HS-5 (cell line): ENCODE data around the gene IL1R2.

Experiments used
- DNase-seq: peaks from one replicate; pipeline ENCODE4 v3.0.0-alpha.2; 2012; ENCODE audit warnings: low read depth

IL1R2 gene

DNA sequence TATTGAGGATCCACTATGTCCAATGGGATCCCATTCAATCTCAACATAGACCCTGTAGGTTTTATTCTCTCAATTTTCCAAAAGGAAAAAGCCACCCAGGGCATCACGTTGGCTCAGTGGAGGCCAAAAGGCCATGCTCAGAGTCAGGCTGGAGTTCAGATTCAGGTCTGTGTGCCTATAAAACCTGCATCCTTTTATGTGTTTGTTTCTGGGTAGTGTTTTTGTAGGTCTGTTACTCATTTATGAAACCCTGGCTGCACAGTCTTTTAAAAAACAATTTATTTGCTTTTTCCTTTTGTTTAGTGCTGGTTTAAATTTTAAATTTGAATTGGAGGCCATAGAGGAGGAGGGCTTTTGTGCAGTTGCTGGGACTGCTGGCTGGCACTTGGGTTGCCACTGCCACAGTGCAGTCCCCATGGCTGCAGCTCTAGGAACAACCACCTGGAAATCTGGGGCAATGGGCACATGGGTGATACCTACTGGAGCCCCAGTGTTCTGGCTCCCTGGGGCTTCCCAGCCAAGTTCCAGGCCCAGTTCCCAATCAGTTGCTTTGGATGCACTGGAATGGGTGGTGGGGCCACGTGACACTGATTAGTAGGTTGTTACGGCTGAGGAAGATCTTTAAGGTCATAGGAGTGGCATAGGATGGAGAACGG, 31.3 kb downstream of the IL1R2 start:
- DNase-seq, result no peak

DNA sequence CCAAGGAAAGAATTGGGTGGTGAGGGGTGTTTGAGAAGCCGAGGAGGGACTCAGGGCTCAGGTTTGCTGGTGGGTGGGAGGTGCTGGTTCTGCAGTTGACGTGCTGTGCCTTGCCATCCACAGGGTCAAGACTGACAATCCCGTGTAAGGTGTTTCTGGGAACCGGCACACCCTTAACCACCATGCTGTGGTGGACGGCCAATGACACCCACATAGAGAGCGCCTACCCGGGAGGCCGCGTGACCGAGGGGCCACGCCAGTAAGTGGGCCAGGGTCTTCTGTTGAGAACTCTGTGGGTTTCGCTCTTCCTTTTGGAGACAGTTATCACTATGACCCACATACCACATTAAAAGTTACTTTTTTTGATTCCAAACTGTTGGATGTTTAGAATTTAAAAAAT, 32.6 kb downstream of the IL1R2 start:
- DNase-seq, result no peak

DNA sequence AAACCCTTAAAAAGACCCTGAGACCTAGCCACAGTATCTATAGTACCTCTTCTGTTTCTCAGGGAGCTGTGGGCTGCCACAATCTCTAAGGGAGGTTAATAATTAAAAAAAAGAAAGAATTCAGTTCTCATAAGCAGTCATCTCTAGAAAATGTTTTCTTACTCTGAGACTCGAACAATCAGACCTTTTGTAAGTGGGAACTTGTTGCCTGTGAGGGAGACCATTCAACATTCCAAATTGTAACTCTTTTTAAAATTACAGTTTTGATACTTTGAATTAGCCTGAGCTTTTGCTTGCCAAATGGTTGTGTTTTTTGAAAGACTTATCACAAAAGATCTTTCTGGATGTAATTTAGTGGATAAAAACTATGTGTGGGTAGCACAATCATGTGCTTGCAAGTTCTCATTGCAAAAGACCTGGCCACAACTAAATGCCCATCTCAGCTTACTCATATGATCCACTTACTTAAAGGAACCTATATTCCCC, 33.3 kb downstream of the IL1R2 start:
- DNase-seq, result no peak

DNA sequence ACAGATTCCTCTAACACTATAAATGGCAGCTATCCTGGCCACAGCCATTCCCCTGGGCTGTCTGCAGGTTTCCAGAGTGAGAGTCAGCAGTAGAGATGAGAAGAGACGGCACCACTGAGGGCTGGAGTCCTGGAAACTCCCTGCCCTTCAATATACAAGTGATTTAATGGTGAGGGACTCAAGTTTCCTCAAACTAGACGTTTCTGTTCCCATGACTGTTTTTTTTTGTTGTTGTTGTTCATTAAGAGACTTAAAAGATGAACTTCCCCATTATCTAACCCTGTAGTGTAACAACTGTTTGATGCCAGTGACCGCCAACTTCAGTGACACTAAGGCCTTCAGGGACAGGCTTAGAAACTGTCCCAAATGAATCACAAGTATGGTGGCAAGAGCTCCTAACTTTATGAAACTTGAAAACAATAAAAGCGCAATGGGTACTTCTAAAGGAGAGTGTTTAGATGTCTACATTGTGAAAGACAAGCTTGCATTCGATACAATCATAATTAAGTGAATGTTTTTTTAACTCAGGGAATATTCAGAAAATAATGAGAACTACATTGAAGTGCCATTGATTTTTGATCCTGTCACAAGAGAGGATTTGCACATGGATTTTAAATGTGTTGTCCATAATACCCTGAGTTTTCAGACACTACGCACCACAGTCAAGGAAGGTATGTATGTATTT, 34.0 kb downstream of the IL1R2 start:
- no peak for DNase-seq

DNA sequence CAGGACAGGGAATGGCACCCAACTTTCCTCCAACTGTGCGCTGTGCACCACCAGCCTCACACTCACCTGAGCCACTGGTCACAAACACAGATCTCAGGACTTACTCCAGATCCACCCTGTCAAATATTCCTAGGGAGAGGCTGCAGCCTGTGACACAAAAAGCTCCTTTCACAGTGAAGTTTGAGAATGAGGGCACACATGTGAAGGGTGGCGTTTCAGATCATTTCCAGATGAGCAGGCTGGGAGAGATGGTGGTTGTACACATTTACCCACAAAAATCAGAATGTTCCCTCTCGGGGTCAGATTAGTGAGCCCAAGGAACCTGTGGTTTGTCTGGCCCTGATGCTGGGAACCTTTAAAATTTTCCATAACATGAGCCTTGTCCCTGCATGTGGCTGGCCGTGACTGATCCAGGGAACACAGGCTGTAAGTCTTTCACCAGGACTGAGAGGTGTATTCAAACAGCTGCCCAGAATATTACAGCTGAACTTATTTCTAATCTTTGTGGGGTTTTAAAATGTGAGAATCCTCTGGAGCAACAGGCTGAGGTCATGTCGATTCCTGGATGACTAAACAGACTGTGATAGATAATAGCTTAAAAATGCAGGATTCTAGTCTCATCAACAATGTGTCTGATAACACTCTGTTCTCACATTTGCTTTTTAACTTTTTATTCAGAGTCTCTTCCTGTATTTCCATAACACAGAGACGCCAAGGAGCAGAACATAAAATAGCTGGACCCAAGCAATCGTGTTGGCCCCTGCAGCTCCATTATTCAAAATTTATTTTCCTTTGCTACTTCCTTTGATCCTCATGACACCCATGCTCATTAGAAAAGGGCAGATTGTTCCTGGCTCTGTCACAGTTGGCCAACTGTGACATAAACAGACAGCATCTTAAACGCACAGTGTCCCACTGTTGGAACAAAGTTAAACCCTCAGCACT, 35.5 kb downstream of the IL1R2 start:
- DNase-seq, result peak; percentile 64

DNA sequence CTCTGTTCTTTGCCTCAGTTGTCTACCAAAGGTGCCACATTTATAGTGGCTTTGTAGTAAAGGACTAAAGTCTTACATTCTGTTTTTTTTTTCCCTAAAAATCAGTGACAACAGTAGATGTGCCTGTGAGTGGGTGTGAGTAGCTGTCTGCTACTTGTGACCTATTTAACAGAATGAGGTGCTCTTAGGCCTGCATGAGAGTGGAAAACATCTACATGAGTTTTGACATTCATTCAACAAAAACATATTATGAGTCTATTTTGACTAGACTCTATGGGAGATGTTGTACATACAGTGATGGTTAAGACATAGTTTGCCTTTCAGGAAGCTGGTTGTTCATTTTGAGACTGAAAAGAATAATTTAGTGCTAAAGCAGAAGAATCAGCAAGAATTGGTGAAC, 36.7 kb downstream of the IL1R2 start:
- DNase-seq, result no peak

DNA sequence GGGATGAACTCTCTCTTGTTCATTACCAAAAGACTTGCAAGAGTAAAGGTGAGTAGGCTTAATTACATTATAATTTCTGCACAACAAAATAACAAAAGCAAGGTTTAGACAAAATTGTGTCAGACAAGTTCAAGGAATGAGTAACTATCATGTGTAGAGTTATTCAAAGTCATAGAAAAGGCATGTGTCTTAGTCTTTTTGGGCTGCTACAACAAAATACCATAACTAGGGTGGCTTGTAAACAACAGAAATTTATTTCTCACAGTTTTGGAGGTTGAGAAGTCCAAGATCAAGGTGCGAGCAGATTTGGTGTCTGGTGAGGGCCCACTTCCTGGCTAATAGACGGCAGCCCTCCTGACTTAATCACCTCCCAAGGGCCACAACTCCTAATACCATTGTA, 37.6 kb downstream of the IL1R2 start:
- DNase-seq, result no peak

DNA sequence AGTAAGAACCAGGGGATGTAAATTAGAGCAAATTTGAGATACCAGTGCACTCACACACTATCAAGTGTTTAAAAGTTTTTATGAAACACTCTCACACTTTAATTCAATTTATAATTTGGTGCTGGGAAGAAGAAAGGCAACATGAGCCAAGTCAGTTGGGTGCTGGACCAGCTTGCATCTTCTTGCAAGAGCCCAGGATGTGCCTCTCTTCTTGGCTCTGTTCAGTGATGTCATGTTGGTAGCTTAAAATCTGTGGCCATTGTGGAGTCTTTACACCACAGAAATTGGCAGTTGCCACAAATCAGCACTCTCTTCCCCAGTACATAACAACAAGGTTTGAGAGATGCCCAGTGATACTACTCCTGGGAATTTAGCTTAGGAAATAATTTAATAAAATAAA, 38.2 kb downstream of the IL1R2 start:
- no peak for DNase-seq

DNA sequence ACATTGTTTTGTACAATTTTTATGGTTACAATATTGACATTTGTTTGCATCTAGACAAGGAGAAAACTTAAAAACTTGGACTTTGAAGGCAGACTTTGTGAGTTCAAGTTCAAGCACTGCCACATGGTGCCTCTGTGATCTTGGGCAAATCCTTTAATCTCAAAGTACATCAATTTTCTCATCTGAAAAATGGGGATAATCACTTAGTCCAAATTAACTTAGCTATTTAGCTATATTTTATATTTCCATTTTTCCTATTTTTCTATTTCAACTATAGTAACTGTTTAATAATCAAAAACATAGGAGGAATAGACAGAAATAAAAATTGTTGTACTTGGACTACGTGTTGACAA, 38.7 kb downstream of the IL1R2 start:
- DNase-seq, result no peak

DNA sequence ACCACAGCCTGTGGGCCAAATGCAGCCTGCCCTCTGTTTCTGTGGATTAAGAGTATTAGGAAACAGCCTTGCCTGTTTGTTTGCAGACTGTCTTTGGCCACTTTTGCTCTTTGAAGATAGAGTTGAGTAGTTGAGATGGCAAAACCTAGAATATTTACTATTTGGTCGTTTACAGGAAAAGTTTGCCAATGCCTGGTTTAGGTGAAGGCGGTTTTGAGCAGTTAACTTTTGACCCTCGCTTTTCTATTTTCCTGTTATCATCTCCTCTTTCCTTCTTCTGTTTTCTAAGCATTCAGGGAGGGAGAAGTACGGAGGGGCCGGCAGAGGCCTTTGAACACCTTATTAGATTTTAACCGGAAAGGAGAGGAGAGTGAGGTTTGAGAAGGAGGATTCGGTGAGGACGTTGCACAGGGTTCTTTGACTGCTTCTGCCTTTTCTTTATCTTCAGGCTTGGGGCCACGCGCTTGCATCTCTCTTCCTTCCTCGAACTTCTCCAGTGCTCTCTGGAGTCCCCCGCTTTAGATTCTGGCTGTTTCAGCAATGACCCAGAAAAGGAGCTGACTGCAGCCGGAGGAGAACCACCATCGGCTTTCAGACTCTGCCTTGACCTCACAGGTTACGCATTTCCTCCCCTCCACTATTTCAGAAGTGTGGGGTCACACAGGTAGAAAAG, 39.2 kb downstream of the IL1R2 start:
- DNase-seq, result no peak

DNA sequence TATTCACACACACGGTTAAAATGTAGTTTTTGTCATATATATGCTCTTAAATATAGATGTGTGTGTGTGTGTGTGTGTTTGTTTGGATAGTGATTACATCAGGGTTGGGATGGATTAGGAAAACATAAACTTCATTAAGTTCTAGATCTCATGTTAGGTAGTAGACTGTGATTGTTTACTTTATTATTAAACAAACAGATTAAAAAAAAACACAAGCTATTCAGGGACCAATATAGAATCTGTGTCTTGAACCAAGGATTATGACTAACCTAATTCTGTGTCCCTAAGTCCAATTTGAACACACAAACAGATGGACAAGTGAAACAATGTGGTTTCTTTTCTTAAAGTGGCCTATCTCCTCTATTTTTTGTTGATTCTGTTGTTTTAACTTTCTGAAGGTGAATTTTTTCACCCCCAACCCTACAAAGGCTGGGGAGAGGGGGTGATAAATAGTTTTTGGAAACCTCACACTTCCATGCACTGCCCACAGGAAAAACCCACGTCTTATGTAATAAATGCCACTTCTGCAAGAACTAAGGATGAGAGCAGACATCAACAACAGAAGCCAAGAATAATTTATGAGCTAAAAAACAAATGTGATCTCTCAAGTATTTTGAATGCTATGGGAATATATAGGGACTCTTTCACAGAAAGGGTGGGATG, 40.7 kb downstream of the IL1R2 start:
- DNase-seq, result no peak

DNA sequence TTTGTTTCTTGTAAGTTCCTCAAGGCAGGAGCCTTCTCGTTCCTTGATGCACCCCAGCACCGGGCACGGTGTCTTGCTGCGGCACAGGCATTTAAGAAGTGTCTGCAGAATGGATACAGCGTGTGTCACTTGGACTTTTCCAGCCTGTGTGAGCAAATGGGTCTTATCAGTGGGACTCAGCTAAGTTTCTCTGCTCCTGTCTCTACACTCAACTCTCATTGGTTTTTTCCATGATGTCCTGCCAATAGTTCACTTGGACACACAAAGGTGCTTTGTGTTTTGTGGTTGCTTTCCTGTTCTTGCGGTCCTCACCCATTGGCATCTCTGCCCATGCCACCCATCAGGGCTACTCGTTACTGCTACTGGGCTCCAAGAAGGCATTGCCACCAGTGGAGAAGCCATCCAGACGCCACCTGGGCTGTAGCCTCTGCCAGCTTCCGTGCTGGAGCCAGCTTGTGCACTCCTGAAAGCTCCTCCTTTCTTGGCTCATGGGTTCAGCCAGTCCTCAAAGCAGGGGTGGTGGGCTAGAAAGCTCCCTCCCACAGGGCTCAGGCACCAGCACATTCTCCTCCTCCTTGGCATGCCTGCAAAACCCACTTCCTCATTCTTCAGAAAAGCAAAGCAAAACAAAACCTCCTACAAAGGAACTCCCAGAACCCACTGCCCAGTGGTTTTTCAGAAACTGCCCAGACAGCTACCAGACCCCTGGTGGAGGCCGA, 41.4 kb downstream of the IL1R2 start:
- no peak for DNase-seq

DNA sequence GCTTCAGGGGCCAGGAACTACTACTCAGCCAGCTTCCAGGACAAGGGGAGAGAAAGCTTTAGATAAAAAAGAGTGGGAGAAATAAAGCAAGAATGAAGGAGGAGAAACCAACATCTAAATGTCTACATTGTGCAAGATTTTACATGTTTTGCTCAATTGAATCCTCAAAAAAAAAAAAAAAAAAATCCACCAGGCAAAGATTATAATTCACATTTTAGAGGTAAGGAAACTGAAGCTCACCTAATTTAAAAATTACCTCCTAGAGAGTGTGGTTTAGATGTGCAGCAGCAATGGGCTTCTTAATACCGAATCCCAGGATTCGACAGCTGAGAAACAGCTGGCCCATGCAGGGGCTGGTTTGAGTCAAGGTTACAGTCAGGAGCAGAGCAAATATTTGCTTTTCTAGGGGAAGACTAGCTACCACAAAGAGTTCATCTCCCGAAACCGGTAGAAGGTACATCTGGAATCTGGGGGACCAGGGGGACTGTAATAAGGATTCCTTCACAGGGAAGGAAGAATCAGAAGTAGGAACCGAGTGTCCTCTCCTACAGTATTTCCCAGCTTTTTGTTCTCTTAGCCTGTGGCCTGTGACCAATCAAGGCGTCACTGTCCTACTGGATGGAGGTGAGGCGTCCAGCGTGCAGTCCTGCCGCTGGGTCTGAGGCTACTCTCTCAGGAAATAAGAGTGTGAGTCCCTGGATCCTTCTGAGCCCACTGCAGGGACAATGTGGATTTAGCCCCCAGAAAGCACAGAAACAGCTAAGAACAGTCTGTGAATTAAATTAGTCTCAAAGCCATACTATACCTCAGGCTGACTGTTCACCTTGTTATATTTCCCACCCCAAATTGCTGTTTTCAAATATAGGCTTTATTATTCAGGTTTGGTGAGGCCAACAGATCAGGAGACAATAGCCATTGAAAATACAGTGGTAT, 42.3 kb downstream of the IL1R2 start:
- no peak for DNase-seq

DNA sequence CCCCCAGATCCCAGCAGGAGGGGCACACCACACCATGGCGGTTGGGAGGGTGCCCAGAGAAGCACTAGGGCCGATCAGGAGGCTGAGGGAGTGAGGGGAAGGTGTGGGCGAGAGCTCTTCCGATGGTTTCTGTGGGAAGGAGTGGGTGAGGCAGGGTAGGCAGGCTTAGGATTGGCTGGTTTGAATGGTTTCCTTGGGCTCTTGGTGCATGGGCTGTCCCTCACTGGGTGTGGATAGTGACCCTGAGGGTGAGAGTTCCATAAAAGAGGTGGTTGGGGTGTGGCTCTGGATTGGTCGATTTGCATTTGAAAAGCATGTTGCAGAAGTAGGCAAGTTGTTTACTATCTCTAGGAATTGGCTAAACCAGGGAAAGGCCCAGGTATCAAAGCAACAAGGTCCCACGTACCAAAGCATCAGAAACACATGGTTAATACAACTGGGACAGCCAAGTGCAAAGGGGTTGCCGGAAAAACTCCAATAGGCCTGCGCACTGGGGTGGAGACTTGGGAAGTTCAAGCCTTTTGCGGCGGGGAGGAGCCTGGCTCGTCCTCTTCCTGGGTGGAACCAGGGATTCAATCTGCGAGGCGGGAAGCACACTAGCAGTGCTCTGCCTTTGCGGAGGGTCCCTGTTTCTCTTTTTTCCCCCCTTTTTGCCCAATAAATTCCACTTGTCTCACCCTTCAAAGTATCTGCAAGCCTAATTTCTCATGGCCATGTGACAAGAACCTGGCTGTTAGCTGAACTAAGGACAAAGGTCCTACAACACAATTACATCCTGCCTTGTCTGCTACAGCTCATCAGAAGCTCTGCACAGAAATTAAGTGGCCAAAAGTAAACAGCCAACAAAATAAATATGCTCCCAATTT, 43.2 kb downstream of the IL1R2 start:
- DNase-seq, result no peak

DNA sequence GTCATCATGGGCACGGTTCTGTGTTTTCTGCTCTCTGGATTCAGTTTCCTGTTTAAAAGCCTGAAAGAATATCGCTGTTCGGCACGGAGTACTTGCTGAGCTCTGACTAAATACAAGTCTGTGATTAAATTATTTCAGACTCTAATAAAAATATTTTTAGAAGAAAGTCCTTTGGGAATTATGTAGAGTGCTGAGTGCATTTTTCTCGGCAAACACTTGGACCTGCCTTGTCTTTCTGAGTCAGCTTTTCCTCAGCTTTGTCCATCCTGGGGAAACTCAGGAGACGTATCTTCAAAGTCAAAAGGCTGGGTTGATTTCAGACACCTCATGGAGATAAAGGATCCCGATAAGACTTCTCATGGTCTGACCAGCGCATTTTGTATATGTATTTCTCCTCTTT, 45.9 kb downstream of the IL1R2 start:
- no peak for DNase-seq

DNA sequence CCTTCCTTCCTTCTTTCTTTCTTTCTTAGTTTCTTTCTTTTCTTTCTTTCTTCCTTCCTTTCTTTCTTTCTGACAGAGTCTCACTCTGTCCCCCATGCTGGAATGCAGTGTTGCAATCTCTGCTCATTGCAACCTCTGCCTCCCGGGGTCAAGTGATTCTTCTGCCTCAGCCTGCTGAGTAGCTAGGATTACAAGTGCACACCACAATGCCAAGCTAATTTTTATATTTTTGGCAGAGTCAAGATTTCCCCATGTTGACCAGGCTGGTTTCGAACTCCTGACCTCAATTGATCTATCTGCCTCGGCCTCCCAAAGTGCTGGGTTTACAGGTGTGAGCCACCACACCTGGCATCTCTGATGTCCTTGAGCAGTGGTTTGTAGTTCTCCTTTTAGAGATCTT, 48.5 kb downstream of the IL1R2 start:
- no peak for DNase-seq

DNA sequence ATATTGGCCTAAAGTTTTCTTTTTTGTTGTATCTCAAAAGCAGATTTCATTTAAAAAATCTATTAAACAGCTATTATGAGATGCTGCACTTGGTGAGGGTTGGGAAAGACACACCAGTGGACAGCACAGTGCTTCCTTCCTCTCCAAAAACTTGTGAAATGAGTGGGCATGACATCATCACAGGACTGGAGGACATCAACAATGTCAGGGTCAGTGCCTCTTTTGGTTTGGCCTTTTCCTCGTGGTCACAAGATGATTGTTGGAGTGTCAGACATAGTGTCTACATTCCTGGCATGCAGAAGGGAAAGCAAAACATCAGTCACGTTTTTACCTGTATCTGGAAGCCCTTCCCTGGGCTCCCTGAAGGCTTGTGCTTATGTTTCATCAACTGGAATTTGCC, 49.6 kb downstream of the IL1R2 start:
- DNase-seq, result no peak

DNA sequence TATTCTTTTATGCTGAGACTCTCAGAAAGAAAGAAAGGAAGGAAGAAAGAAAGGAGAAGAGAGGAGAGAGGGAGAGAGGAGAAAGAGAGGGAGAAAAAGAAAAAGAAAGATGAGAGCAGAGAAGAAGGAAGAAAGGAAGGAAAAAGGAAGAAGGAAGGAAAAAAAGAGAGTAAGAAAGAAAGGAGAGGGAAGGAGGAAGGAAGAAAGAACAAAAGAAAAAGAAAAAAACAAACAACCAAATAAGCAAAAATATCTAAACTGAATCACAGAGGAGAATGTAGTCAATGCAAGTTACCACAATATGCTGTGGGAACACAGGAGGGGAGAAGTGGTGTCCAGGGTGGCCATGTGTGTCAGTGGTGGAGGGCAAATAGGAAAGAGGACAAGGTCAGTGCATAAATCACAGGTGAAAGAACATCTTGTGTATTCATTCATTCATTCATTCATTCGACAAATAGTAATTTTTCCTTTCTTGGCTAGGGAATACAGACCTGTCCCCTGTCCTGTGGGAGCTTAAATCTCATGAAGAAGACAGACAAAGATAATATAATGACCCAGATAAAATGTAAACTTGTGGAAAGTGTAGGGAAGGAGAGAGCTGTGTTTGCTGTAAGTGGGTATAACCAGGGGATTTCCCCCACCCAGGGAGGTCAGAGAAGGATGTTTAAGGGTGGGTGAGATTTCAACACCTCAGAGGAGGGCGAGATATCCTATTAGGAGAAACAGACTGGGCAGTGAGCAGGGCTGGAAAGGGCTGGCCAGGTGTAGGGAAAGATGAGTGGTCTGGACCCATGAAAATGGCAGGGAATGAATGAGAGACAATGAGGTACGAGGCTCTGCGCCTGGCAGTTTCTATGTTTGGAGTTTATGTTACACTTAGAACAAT, 50.7 kb downstream of the IL1R2 start:
- DNase-seq, result no peak
